ENCODE data around the gene CBX5.

CBX5 gene

DNA sequence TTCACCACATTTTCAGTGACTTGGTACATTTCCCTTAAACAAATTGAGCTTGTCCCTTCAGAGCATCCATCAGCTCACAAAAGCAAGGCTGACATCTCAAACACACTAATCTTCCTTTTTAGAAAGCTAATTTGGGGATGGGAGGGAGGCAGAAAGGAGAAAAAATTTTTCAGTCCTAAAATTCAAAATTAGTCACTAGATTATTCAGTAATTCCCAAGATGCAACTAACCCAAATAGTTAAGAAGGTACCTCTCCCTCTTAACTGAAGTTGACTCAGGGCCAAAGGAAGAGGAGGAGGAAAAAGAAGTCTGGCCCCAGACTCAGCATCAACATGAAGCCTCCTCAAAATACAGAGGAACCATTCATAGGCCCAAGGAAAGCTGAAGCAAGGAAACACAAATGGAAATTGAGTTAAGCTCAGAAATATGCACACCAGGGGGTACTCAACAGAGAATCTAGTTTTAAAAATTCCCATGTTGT lies 21.7 kb downstream of the CBX5 start:
- DNase-seq (ENCODE audit: low read depth) = peak; percentile 37
- H3K4me3 ChIP-seq (replicated peaks; ENCODE audit: low read depth, low read length) = no peak overlapping the region
- TF ChIP-seq, protein P1, sequence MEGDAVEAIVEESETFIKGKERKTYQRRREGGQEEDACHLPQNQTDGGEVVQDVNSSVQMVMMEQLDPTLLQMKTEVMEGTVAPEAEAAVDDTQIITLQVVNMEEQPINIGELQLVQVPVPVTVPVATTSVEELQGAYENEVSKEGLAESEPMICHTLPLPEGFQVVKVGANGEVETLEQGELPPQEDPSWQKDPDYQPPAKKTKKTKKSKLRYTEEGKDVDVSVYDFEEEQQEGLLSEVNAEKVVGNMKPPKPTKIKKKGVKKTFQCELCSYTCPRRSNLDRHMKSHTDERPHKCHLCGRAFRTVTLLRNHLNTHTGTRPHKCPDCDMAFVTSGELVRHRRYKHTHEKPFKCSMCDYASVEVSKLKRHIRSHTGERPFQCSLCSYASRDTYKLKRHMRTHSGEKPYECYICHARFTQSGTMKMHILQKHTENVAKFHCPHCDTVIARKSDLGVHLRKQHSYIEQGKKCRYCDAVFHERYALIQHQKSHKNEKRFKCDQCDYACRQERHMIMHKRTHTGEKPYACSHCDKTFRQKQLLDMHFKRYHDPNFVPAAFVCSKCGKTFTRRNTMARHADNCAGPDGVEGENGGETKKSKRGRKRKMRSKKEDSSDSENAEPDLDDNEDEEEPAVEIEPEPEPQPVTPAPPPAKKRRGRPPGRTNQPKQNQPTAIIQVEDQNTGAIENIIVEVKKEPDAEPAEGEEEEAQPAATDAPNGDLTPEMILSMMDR (IDR thresholded peaks at IDR 0.05; ENCODE audit: low read length, missing control alignments) = no peak

DNA sequence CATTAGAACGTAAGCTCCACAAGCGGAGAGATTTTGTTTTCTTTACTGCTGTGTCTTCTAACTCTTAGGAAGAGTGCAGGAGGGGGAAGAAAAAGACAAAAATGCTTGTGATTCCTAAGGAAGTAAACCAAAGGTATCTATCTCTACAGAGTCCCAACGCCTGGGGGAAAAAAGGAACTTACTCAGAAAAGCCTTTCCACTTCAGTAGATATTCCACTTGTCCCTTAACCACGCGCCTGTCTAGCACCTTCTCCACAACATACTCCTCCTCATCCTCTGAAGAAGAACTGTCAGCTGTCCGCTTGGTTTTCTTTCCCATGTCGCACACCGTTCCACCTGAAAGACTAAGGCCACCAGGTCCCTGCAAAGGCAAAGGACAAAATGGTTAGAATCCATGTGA lies 22.6 kb downstream of the CBX5 start:
- TF ChIP-seq, protein P1 (IDR thresholded peaks at IDR 0.05; ENCODE audit: low read length, missing control alignments) = no peak
- H3K4me3 ChIP-seq (replicated peaks; ENCODE audit: low read depth, low read length) = no peak overlapping the region

DNA sequence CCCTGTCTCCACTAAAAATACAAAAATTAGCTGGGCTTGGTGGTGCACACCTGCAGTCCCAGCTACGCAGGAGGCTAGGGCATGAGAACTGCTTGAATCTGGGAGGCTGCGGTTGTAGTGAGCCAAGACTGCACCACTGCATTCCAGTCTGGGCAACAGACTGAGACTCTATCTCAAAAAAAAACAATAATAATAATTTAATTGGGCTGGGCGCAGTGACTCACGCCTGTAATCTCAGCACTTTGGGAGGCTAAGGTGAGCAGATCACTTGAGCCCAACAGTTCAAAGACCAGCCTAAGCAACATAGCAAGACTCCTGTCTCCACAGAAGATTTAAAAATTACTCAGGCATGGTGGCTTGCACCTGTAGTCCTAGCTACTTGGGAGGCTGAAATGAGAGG lies 26.7 kb downstream of the CBX5 start:
- TF ChIP-seq, protein P1 (IDR thresholded peaks at IDR 0.05; ENCODE audit: low read length, missing control alignments) = no peak
- H3K4me3 ChIP-seq (replicated peaks; ENCODE audit: low read depth, low read length) = no peak overlapping the region
- no peak for DNase-seq (ENCODE audit: low read depth)

More for the DNA sequence above, 22.6 kb downstream of the CBX5 start:
- no peak for DNase-seq (ENCODE audit: low read depth)

DNA sequence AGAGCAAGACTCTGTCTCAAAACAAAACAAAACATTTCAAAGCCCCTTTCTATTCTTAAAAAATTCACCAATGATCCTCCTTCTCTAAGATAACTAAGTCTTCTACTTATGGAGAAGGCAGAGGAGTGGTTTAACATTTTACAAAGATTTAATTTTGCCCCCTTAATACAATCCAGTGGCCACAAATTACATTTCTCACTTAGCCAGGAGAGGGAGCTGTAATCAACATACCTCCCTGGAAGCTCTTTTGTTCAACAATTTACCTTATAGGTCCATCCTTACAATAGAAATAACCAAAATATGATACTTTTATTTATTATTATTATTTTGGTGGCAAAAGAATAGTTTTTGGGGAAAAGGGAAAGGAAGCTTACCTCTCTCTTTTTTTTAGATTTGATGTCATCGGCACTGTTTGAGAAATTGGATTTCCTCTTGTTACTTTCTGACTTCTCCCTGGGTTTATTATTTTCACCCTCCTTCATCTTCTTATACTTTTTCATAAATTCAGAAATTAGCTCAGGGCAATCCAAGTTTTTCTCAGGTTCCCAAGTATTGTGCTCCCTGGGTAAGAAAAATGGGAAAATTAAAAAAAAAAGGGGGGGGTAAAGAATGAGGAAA lies 28.1 kb downstream of the CBX5 start:
- peak; percentile 74 for DNase-seq (ENCODE audit: low read depth)
- TF ChIP-seq, protein P1 (IDR thresholded peaks at IDR 0.05; ENCODE audit: low read length, missing control alignments) = peak; percentile 72

DNA sequence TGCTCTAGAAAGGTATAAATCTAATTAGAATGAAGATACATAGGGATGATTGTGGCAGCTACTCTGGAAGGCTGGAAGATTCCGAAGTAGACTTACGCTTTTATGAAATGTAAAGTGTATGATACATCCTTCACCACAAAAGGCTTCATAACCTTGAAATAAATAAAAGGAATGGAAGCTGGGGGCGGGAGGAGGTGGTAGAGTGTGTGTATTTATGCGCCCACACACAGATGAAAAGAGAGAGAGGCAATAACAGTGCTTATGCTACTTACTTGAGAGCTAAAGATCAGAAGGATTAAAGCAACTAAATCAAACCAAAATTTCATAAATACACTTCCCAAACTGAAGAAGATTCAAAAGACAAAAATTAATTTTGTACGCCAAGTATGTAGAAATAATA lies 30.4 kb downstream of the CBX5 start:
- no peak overlapping the region for H3K4me3 ChIP-seq (replicated peaks; ENCODE audit: low read depth, low read length)
- DNase-seq (ENCODE audit: low read depth) = no peak
- TF ChIP-seq, protein P1 (IDR thresholded peaks at IDR 0.05; ENCODE audit: low read length, missing control alignments) = no peak

More for the DNA sequence above, 28.1 kb downstream of the CBX5 start:
- H3K4me3 ChIP-seq (replicated peaks; ENCODE audit: low read depth, low read length) = no peak overlapping the region

DNA sequence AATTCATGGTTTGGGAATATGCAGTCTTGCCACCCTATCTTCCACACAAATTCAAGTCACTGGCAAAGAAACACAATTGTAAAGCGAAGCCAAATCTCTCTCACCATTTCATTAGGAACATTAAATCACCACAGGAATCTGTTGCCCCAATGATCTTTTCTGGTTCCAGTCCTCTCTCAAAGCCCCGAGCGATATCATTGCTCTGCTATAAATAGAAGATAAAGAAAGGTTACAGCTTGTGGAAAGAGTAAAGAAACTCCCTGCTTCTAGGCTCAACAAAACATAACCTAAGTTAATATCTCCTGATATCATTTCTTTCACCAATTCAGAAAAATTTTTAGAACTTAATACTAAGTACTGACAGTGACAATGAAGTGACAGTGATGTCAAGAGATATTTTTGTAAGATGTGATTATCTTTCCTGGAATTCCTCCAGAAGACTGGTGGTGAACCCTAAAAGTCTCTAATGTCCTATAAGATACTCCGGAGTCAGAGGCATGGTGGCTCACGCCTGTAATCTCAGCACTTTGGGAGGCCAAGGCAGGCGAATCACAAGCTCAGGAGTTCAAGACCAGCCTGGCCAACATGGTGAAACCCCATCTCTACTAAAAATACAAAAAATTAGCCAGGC lies 33.8 kb downstream of the CBX5 start:
- TF ChIP-seq, protein P1 (IDR thresholded peaks at IDR 0.05; ENCODE audit: low read length, missing control alignments) = no peak
- no peak overlapping the region for H3K4me3 ChIP-seq (replicated peaks; ENCODE audit: low read depth, low read length)
- DNase-seq (ENCODE audit: low read depth) = no peak

Measured in fibroblast of pulmonary artery (primary cell).